LNCAP (cell line): ENCODE results near the gene SORCS2.

Experiments used
- TF ChIP-seq, protein P1 (sequence below): fragments of 450-650 bp; IDR thresholded peaks from 2 replicates; pipeline ENCODE4 v1.5.1; 2017; ENCODE audit warnings: mild to moderate bottlenecking

SORCS2 gene

GRCh38 chr4:7244751-7245320, 52.5 kb downstream of the SORCS2 start:
- TF ChIP-seq, protein P1, sequence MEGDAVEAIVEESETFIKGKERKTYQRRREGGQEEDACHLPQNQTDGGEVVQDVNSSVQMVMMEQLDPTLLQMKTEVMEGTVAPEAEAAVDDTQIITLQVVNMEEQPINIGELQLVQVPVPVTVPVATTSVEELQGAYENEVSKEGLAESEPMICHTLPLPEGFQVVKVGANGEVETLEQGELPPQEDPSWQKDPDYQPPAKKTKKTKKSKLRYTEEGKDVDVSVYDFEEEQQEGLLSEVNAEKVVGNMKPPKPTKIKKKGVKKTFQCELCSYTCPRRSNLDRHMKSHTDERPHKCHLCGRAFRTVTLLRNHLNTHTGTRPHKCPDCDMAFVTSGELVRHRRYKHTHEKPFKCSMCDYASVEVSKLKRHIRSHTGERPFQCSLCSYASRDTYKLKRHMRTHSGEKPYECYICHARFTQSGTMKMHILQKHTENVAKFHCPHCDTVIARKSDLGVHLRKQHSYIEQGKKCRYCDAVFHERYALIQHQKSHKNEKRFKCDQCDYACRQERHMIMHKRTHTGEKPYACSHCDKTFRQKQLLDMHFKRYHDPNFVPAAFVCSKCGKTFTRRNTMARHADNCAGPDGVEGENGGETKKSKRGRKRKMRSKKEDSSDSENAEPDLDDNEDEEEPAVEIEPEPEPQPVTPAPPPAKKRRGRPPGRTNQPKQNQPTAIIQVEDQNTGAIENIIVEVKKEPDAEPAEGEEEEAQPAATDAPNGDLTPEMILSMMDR = no peak

DNA sequence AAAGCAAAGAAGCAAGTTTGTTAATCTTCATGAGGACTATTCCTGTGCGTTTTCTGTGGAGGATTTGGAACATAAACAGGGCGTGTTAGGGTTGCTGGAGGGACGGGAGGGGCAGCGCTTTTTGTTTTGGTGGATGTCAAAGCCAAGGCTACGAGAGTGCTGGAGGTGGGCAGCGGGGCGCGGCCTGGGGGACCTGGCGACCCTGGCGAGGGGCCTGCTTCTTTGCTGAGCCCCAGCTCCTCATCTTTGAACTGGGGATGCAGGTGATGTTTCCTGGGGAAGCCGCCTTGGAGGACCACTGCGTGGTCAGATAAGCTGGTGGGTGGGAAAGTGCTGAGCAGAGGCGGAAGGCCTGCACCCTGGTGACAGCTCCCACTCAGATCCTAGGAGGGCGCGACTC, 55.2 kb downstream of the SORCS2 start:
- TF ChIP-seq, protein P1 = no peak

- TF ChIP-seq, protein P1 = no peak
Measured at GRCh38 chr4:7247946-7248345, 55.6 kb downstream of the SORCS2 start.

DNA sequence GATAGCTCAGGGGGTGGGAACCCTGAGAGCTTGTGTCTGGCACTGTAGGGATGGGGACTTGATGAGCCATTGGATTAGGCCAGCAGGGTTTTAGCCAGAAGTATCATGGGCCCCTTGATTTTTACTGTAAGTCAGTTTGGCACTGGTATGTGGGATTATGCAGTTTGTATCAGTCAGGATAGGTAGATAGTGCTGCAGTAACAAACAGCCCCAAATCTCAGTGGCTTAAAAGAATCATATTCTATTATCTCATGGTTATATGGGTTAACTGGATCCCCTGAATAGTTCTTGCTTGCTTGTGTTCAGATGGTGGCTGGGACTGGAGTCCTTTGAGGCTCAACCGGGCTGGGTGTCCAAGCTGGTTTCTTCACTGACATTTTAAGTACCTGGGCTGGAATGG, 56.5 kb downstream of the SORCS2 start:
- TF ChIP-seq, protein P1 = no peak

DNA sequence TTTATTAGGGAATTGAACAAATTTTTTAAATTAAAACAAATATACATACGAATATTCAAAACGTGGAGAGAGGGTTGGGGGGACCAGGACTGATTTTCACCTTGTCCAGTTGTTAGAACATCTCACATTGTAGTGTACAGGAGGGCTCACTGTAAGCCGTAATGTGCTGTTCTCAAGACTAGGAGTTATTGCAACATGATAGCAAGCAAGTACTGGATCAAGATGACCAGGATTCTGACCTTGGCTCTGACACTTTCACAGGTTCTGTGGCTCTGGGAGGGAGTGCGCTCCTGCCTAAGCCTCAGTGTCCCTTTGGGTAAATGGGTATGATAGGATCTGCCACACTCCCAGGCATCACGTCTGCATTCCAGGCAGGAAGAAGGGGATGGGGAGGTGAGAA, 59.0 kb downstream of the SORCS2 start:
- TF ChIP-seq, protein P1 = no peak

DNA sequence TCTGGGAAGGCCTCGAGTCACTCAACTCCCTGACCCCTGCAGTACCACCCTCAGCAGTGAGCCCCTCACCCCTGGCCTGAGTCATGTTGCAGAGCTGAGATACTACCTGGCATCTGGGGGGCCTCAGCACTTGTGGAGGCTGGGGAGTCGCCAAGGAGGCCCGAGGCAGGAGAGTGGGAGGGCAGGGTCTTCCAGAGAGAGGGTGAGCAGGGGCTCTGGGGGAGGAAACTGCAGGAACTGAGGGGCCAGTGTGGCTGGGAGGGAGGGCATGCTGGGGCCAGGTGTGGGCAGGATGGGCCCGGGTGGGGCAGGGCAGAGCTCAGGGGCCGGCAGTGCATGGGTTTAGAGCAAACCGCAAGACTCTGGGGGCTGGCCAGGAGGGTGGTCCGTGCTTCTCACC, 59.7 kb downstream of the SORCS2 start:
- TF ChIP-seq, protein P1 = no peak

- TF ChIP-seq, protein P1 = no peak
Measured at GRCh38 chr4:7252510-7253340, 60.4 kb downstream of the SORCS2 start.
